Measurements from ENCODE around the gene UNKL. TPM values are rescaled to one million over a fixed set of nuclear protein-coding genes. Genes with fewer than 3 reads are reported as not detected.

UNKL gene
- total RNA-seq, 3 donors from 2014 or later (not counting 1 experiment from before 2014, with no cell fraction given), result 114 to 130 (median 127) TPM

GRCh38 chr16:1457489-1458245, 43.2 kb upstream of the UNKL start:
- no peak for DNase-seq
- Mint-ChIP-seq H3K4me3 (no peak overlapping the region), H3K4me1 (no peaks in the 10 kb centered on the region), H3K36me3 (no peaks in the 10 kb centered on the region), H3K27me3 (ENCODE audit: low read depth in 2 of 2) (no peaks in the 10 kb centered on the region), H3K9me3 (no peaks in the 10 kb centered on the region), H3K27ac (peak overlapping the region in 1 of 2 donors; percentile 27)
- peaks cover 55% of the 10 kb centered on the region for H3K36me3 ChIP-seq (ENCODE audit: control insufficient read depth, insufficient read depth, low read length)
- peak overlapping the region; percentile 82 for H3K27ac ChIP-seq (ENCODE audit: low read length)
- ATAC-seq, result no peak
- no peak for TF ChIP-seq CTCF (IDR thresholded peaks at IDR 0.05)
- peaks cover 11% of the 10 kb centered on the region for H3K4me1 ChIP-seq (ENCODE audit: control insufficient read depth, insufficient read depth, low read length)
- 83% methylated on average over 36 of the region's 42 CpGs for WGBS (ENCODE audit: insufficient coverage)
- intact Hi-C loops (cut with micrococcal nuclease), result no loop called here
- no peaks in the 10 kb centered on the region for H3K9me3 ChIP-seq (ENCODE audit: control insufficient read depth, insufficient read depth, low read length)
- H3K4me3 ChIP-seq (ENCODE audit: low read length), result no peak overlapping the region
- H3K27me3 ChIP-seq (ENCODE audit: control insufficient read depth, insufficient read depth, low read length), result no peaks in the 10 kb centered on the region

GRCh38 chr16:1456951-1457350, 42.4 kb upstream of the UNKL start:
- no peak overlapping the region for H3K27ac ChIP-seq (ENCODE audit: low read length)
- no peaks in the 10 kb centered on the region for H3K27me3 Mint-ChIP-seq (ENCODE audit: low read depth in 2 of 2)
- intact Hi-C loops (cut with micrococcal nuclease), result no loop called here
- no peaks in the 10 kb centered on the region for H3K36me3 Mint-ChIP-seq
- H3K9me3 Mint-ChIP-seq, result no peaks in the 10 kb centered on the region
- peaks cover 11% of the 10 kb centered on the region for H3K4me1 ChIP-seq (ENCODE audit: control insufficient read depth, insufficient read depth, low read length)
- no peak overlapping the region for H3K4me3 Mint-ChIP-seq
- 96% methylated on average over 16 of the region's 16 CpGs for WGBS (ENCODE audit: insufficient coverage)
- no peaks in the 10 kb centered on the region for H3K9me3 ChIP-seq (ENCODE audit: control insufficient read depth, insufficient read depth, low read length)
- H3K4me3 ChIP-seq (ENCODE audit: low read length), result no peak overlapping the region
- no peak overlapping the region for H3K27ac Mint-ChIP-seq
- H3K27me3 ChIP-seq (ENCODE audit: control insufficient read depth, insufficient read depth, low read length), result no peaks in the 10 kb centered on the region
- DNase-seq (no peak), ATAC-seq (no peak)
- peaks cover 55% of the 10 kb centered on the region for H3K36me3 ChIP-seq (ENCODE audit: control insufficient read depth, insufficient read depth, low read length)
- no peaks in the 10 kb centered on the region for H3K4me1 Mint-ChIP-seq
- no peak for TF ChIP-seq CTCF (IDR thresholded peaks at IDR 0.05)

GRCh38 chr16:1455190-1456171, 41.0 kb upstream of the UNKL start:
- DNase-seq (no peak), ATAC-seq (no peak)
- no peak overlapping the region for H3K4me3 Mint-ChIP-seq
- TF ChIP-seq CTCF (IDR thresholded peaks at IDR 0.05), result no peak
- Histone ChIP-seq H3K4me1 (ENCODE audit: control insufficient read depth, insufficient read depth, low read length) (peaks cover 11% of the 10 kb centered on the region), H3K9me3 (ENCODE audit: control insufficient read depth, insufficient read depth, low read length) (no peaks in the 10 kb centered on the region), H3K4me3 (ENCODE audit: low read length) (no peak overlapping the region), H3K36me3 (ENCODE audit: control insufficient read depth, insufficient read depth, low read length) (peaks cover 48% of the 10 kb centered on the region), H3K27me3 (ENCODE audit: control insufficient read depth, insufficient read depth, low read length) (no peaks in the 10 kb centered on the region), H3K27ac (ENCODE audit: low read length) (no peak overlapping the region)
- no peak overlapping the region for H3K27ac Mint-ChIP-seq
- WGBS (ENCODE audit: insufficient coverage), result 95% methylated on average over 40 of the region's 41 CpGs
- no peaks in the 10 kb centered on the region for H3K27me3 Mint-ChIP-seq (ENCODE audit: low read depth in 2 of 2)
- intact Hi-C loops (cut with micrococcal nuclease), result no loop called here
- H3K9me3 Mint-ChIP-seq, result no peaks in the 10 kb centered on the region
- H3K36me3 Mint-ChIP-seq, result no peaks in the 10 kb centered on the region
- H3K4me1 Mint-ChIP-seq, result peaks cover 0 to 1% of the 10 kb centered on the region in 2 donors
